Panc1 (cell line): ENCODE data around the gene RPL22L1. TPM values are rescaled to one million over a fixed set of nuclear protein-coding genes. Genes with fewer than 3 reads are reported as not detected.
A peak's percentile ranks its signal among the peaks of the same experiment; 100 is the strongest.

Source experiments
- ATAC-seq: fragments of 200-7000 bp; cut with Tn5 transposase; 2 replicates; pipeline ENCODE4 v1.9.1; 2020; ENCODE audit warnings: mild to moderate bottlenecking, moderate library complexity
- BruUV-seq: library from RNA; stranded (reverse); fragments of 400-500 nt; replicated peaks from 2 replicates; lab custom pipeline; 2021; lab: Mats Ljungman, UMichigan
- CTCF ChIA-PET: fragments of 300-600 bp; sonication (Branson Sonifier 250); formaldehyde crosslinking; loops from one replicate; lab custom pipeline; 2022; ENCODE audit warnings: antibody characterized with exemption; lab: Charles Lee
- POLR2A ChIA-PET: fragments of 300-600 bp; sonication (Branson Sonifier 250); formaldehyde crosslinking; loops from one replicate; lab custom pipeline; 2022; ENCODE audit warnings: antibody characterized with exemption; lab: Charles Lee
- DNase-seq: peaks from one replicate; pipeline ENCODE4 v3.0.0-alpha.2; 2010; ENCODE audit warnings: low read depth, low spot score
- H3K27ac ChIP-seq: 2 replicates; pipeline ENCODE4 v1.5.1; 2011; ENCODE audit warnings: mild to moderate bottlenecking, low read length, inconsistent platforms
- H3K27me3 ChIP-seq: fragments of 200-500 bp; sonication (Bioruptor generic); 2 replicates; pipeline ENCODE4 v1.6.0; 2014; ENCODE audit warnings: low read length, inconsistent platforms; ENCODE audit not compliant: control insufficient read depth, insufficient read depth
- H3K36me3 ChIP-seq: fragments of 200-500 bp; sonication (Bioruptor generic); 2 replicates; pipeline ENCODE4 v1.5.1; 2014; ENCODE audit warnings: inconsistent platforms, mild to moderate bottlenecking, low read length, moderate library complexity; ENCODE audit not compliant: control insufficient read depth, insufficient read depth
- H3K4me1 ChIP-seq: 2 replicates; pipeline ENCODE4 v1.5.1; 2011; ENCODE audit warnings: inconsistent platforms, mild to moderate bottlenecking, low read length, moderate library complexity; ENCODE audit not compliant: control insufficient read depth, insufficient read depth
- H3K4me3 ChIP-seq, 2 experiments: 2 replicates each; pipeline ENCODE4 v1.5.1; 2011 to 2012; ENCODE audit warnings: low read depth in 2 of 2, low read length in 2 of 2, mild to moderate bottlenecking in 2 of 2, inconsistent platforms in 1 of 2, moderate library complexity in 1 of 2
- H3K9me3 ChIP-seq: fragments of 200-500 bp; sonication (Bioruptor generic); 2 replicates; pipeline ENCODE4 v1.5.1; 2014; ENCODE audit warnings: low read depth, mild to moderate bottlenecking, inconsistent platforms, low read length, moderate library complexity; ENCODE audit not compliant: control insufficient read depth, insufficient read depth
- POLR2AphosphoS5 ChIP-seq: IDR thresholded peaks from 2 replicates; pipeline ENCODE4 v1.6.1; 2012; ENCODE audit warnings: mild to moderate bottlenecking, low read depth, low read length, moderate library complexity
- SIN3A ChIP-seq: IDR thresholded peaks from 2 replicates; pipeline ENCODE4 v1.6.1; 2012; ENCODE audit warnings: low read depth, mild to moderate bottlenecking, low read length, moderate library complexity, borderline replicate concordance; ENCODE audit not compliant: insufficient read depth
- TCF7L2 ChIP-seq: IDR thresholded peaks from 2 replicates; pipeline ENCODE4 v1.6.1; 2011; ENCODE audit warnings: mild to moderate bottlenecking, low read depth, low read length, inconsistent platforms
- in situ Hi-C: cut with HindIII; loops from 2 replicates; pipeline ENCODE4 v1.10.0; 2016; ENCODE audit warnings: low sequenced_read_pairs, low pct_unique_long_range_greater_than_20kb
- intact Hi-C: fragments of 100-400 bp; cut with micrococcal nuclease; formaldehyde crosslinking; loops from one replicate; pipeline ENCODE4 v1.10.0; 2022; ENCODE audit not compliant: unreplicated experiment
- total RNA-seq: library from RNA; stranded (reverse); gene quantifications from one replicate; pipeline ENCODE4 v1.2.1, GENCODE V29; 2021; ENCODE audit not compliant: unreplicated experiment
- TF ChIP-seq, protein P1 (sequence below), 2 experiments: IDR thresholded peaks; 2 replicates each; pipeline ENCODE4 v1.6.1; 2011 to 2012; ENCODE audit warnings: low read depth in 2 of 2, control low read depth in 1 of 2, low read length in 1 of 2, mild to moderate bottlenecking in 1 of 2, moderate library complexity in 1 of 2; ENCODE audit not compliant: insufficient read depth in 1 of 2
- TF ChIP-seq, protein P2 (sequence below): fragments of 450-650 bp; IDR thresholded peaks from 2 replicates; pipeline ENCODE4 v1.5.1; 2017; ENCODE audit warnings: mild to moderate bottlenecking

The RPL22L1 gene
- total RNA-seq, 1 experiment from 2014 or later = 35.2 TPM

DNA sequence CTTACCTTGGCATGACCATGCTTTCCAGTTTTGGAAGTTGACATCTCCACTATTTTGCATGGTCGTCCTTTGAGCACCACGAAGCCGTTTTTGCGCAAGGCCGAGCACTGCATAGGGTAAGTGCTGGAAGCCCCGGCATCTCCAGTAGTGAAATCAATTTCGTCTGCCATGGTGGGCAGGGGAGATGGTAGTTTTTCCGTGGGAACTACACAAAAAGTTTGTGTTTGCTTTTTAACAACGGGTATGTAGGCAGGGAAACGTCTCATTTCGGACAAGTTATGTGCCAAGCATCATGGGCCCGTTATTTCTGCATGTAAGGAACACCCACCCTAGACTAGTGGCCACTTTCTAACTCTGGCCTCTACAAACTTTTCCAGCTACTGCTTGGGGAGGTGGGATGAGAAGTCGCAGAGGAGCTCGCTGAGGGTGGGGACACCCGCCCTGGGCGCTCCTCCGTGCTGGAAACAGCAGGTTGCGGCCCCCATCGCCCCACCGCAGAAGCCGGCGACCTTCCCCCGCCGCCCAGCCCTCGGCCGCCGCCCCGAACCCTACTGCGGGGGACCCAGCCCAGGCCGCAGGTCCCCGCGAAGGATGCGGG lies 37.7 kb upstream of the RPL22L1 start:
- TF ChIP-seq TCF7L2 (no peak), SIN3A (no peak), POLR2AphosphoS5 (no peak)
- TF ChIP-seq, protein P1, sequence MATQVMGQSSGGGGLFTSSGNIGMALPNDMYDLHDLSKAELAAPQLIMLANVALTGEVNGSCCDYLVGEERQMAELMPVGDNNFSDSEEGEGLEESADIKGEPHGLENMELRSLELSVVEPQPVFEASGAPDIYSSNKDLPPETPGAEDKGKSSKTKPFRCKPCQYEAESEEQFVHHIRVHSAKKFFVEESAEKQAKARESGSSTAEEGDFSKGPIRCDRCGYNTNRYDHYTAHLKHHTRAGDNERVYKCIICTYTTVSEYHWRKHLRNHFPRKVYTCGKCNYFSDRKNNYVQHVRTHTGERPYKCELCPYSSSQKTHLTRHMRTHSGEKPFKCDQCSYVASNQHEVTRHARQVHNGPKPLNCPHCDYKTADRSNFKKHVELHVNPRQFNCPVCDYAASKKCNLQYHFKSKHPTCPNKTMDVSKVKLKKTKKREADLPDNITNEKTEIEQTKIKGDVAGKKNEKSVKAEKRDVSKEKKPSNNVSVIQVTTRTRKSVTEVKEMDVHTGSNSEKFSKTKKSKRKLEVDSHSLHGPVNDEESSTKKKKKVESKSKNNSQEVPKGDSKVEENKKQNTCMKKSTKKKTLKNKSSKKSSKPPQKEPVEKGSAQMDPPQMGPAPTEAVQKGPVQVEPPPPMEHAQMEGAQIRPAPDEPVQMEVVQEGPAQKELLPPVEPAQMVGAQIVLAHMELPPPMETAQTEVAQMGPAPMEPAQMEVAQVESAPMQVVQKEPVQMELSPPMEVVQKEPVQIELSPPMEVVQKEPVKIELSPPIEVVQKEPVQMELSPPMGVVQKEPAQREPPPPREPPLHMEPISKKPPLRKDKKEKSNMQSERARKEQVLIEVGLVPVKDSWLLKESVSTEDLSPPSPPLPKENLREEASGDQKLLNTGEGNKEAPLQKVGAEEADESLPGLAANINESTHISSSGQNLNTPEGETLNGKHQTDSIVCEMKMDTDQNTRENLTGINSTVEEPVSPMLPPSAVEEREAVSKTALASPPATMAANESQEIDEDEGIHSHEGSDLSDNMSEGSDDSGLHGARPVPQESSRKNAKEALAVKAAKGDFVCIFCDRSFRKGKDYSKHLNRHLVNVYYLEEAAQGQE (IDR thresholded peaks at IDR 0.05; ENCODE audit: insufficient read depth in 1 of 2, low read depth in 2 of 2, low read length in 1 of 2) = no peak
- TF ChIP-seq, protein P2, sequence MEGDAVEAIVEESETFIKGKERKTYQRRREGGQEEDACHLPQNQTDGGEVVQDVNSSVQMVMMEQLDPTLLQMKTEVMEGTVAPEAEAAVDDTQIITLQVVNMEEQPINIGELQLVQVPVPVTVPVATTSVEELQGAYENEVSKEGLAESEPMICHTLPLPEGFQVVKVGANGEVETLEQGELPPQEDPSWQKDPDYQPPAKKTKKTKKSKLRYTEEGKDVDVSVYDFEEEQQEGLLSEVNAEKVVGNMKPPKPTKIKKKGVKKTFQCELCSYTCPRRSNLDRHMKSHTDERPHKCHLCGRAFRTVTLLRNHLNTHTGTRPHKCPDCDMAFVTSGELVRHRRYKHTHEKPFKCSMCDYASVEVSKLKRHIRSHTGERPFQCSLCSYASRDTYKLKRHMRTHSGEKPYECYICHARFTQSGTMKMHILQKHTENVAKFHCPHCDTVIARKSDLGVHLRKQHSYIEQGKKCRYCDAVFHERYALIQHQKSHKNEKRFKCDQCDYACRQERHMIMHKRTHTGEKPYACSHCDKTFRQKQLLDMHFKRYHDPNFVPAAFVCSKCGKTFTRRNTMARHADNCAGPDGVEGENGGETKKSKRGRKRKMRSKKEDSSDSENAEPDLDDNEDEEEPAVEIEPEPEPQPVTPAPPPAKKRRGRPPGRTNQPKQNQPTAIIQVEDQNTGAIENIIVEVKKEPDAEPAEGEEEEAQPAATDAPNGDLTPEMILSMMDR = no peak
- DNase-seq = no peak
- ChIA-PET POLR2A (interaction anchor here (1.8 kb wide), 1 partner anchor 38 kb away, joined by 9 read pairs; the partner anchor contains the start of gene RPL22L1), CTCF (no interaction called here)
- Histone ChIP-seq H3K36me3 (no peaks in the 10 kb centered on the region; the same call in 1 of the 2 replicates), H3K9me3 (peaks cover 11% of the 10 kb centered on the region; the same call in 1 of the 2 replicates), H3K27me3 (no peaks in the 10 kb centered on the region), H3K4me1 (peaks cover 10% of the 10 kb centered on the region), H3K27ac (peak overlapping the region; percentile 86), H3K4me3 (peak overlapping the region; percentile 70 to 93)
- ATAC-seq = peak; percentile 47; the same call in 1 of the 2 replicates
- intact Hi-C loops (no loop called here), in situ Hi-C loops (no loop called here)
- no TSS peak for BruUV-seq

DNA sequence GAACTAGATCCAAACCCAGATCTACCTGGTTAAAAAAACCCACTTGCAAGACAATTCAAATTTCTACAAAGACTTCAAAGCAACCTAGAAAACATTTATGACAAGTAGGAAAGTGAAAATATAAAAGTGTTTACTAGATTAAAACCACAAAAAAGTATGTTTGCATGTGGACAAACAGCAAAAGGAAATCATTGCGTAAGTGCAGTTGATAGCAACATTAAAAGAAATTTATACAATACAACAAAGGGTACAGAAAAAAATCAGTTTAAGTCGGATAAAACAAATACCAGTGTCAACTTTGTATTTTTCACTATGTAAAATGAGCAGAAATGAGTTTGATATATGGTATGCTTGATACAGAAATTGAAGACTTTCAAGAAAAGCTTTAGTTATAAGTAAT lies 35.9 kb upstream of the RPL22L1 start:
- intact Hi-C loops (no loop called here), in situ Hi-C loops (no loop called here)
- CTCF ChIA-PET = no interaction called here
- Histone ChIP-seq H3K27ac (no peak overlapping the region; the same call in 1 of the 2 replicates), H3K4me1 (peaks cover 10% of the 10 kb centered on the region), H3K27me3 (no peaks in the 10 kb centered on the region), H3K9me3 (peaks cover 11% of the 10 kb centered on the region; the same call in 1 of the 2 replicates), H3K4me3 (no peak overlapping the region), H3K36me3 (no peaks in the 10 kb centered on the region; the same call in 1 of the 2 replicates)
- POLR2A ChIA-PET = interaction anchor here (1.0 kb wide), 1 partner anchor 36 kb away, joined by 3 read pairs; the partner anchor contains the start of gene RPL22L1
- ATAC-seq (no peak), DNase-seq (no peak)
- TF ChIP-seq TCF7L2 = no peak
- TF ChIP-seq, protein P2 = no peak
- no peak for TF ChIP-seq SIN3A
- no peak for TF ChIP-seq POLR2AphosphoS5
- TF ChIP-seq, protein P1 (IDR thresholded peaks at IDR 0.05; ENCODE audit: insufficient read depth in 1 of 2, low read depth in 2 of 2, low read length in 1 of 2) = no peak
- BruUV-seq = no TSS peak
